ENCODE results near the gene ADAMTS2.

Gene ADAMTS2

GRCh38 chr5:179211068-179211467 is 134.2 kb downstream of the ADAMTS2 start:
- no peak for DNase-seq

- no peak for DNase-seq
These were observed 134.8 kb downstream of the ADAMTS2 start for GRCh38 chr5:179210478-179210877.

- DNase-seq = no peak
These were observed 135.7 kb downstream of the ADAMTS2 start for GRCh38 chr5:179209359-179210150.

GRCh38 chr5:179208706-179209358 is 136.4 kb downstream of the ADAMTS2 start:
- no peak for DNase-seq

- DNase-seq = no peak
These were observed 137.1 kb downstream of the ADAMTS2 start for GRCh38 chr5:179207920-179208705.

GRCh38 chr5:179207470-179207869 is 137.8 kb downstream of the ADAMTS2 start:
- DNase-seq = no peak

- no peak for DNase-seq
These were observed 138.9 kb downstream of the ADAMTS2 start for GRCh38 chr5:179206366-179206765.

GRCh38 chr5:179205277-179205676 is 140.0 kb downstream of the ADAMTS2 start:
- DNase-seq = no peak

- no peak for DNase-seq
These were observed 140.7 kb downstream of the ADAMTS2 start for GRCh38 chr5:179204572-179204971.

GRCh38 chr5:179203248-179203647 is 142.0 kb downstream of the ADAMTS2 start:
- no peak for DNase-seq

- DNase-seq = no peak
These were observed 143.3 kb downstream of the ADAMTS2 start for GRCh38 chr5:179201986-179202385.

GRCh38 chr5:179199246-179199645 is 146.0 kb downstream of the ADAMTS2 start:
- DNase-seq = no peak

- DNase-seq = no peak
These were observed 146.4 kb downstream of the ADAMTS2 start for GRCh38 chr5:179198825-179199224.

GRCh38 chr5:179196405-179197079 is 148.7 kb downstream of the ADAMTS2 start:
- no peak for DNase-seq

- no peak for DNase-seq
These were observed 149.5 kb downstream of the ADAMTS2 start for GRCh38 chr5:179195561-179196404.

- no peak for DNase-seq
These were observed 150.3 kb downstream of the ADAMTS2 start for GRCh38 chr5:179194941-179195381.

- no peak for DNase-seq
These were observed 150.9 kb downstream of the ADAMTS2 start for GRCh38 chr5:179194201-179194910.

- no peak for DNase-seq
These were observed 151.5 kb downstream of the ADAMTS2 start for GRCh38 chr5:179193746-179194145.

- no peak for DNase-seq
These were observed 152.3 kb downstream of the ADAMTS2 start for GRCh38 chr5:179192891-179193470.

GRCh38 chr5:179192185-179192890 is 152.9 kb downstream of the ADAMTS2 start:
- no peak for DNase-seq
